Measurements from ENCODE around the gene ZNF598. TPM values are rescaled to one million over a fixed set of nuclear protein-coding genes. Genes with fewer than 3 reads are reported as not detected.
A peak's percentile ranks its signal among the peaks of the same experiment; 100 is the strongest.
"Not testable (repeated sequence)": the region's sequence is repeated elsewhere in the genome, so short reads cannot be mapped to it uniquely, and the experiment has no call there.

The ZNF598 gene
- total RNA-seq, 2 donors from 2014 or later: 45.6 to 49.5 TPM

- no peaks in the 10 kb centered on the region for H3K9me3 ChIP-seq (ENCODE audit: control insufficient read depth, low read length)
- no peak for DNase-seq
- 62 to 64% methylated on average over 13 to 14 of the region's 14 CpGs for WGBS, 2 experiments (ENCODE audit: insufficient coverage in 1 of 2, insufficient read length in 1 of 2)
- peaks cover 23% of the 10 kb centered on the region for H3K27me3 Mint-ChIP-seq (ENCODE audit: insufficient read depth)
- no peak for TF ChIP-seq CTCF (conservative IDR thresholded peaks at IDR 0.05)
- peaks cover 29% of the 10 kb centered on the region for H3K36me3 Mint-ChIP-seq (ENCODE audit: low read depth)
- peaks cover 30% of the 10 kb centered on the region for H3K4me1 Mint-ChIP-seq
- H3K27ac Mint-ChIP-seq: no peak overlapping the region
- peaks cover 5% of the 10 kb centered on the region for H3K9me3 Mint-ChIP-seq
- H3K4me3 ChIP-seq (ENCODE audit: low read length): peak overlapping the region; percentile 85
- H3K9ac ChIP-seq (ENCODE audit: extremely low read depth, low read length, poor library complexity, severe bottlenecking): no peak overlapping the region
- peaks cover 20% of the 10 kb centered on the region for H3K36me3 ChIP-seq (ENCODE audit: control insufficient read depth, insufficient read depth, low read length)
- H3K27ac ChIP-seq (ENCODE audit: low read depth, low read length): no peak overlapping the region
- peak overlapping the region; percentile 92 for H3K4me3 Mint-ChIP-seq
- H3K4me1 ChIP-seq (ENCODE audit: control insufficient read depth, insufficient read depth, low read length): no peaks in the 10 kb centered on the region
- no peaks in the 10 kb centered on the region for H3K27me3 ChIP-seq (ENCODE audit: control insufficient read depth, insufficient read depth, low read length, poor library complexity, severe bottlenecking)
Observed at GRCh38 chr16:1958715-1959268, 50.8 kb downstream of the ZNF598 start.

GRCh38 chr16:1958143-1958491, 51.5 kb downstream of the ZNF598 start:
- 91 to 95% methylated on average over 6 to 30 of the region's 30 CpGs for WGBS, 2 experiments (ENCODE audit: insufficient coverage in 1 of 2, insufficient read length in 1 of 2)
- H3K9me3 Mint-ChIP-seq; H3K27ac Mint-ChIP-seq; H3K27me3 ChIP-seq (ENCODE audit: control insufficient read depth, insufficient read depth, low read length, poor library complexity, severe bottlenecking); H3K4me1 ChIP-seq (ENCODE audit: control insufficient read depth, insufficient read depth, low read length); H3K9ac ChIP-seq (ENCODE audit: extremely low read depth, low read length, poor library complexity, severe bottlenecking); H3K4me3 Mint-ChIP-seq; H3K9me3 ChIP-seq (ENCODE audit: control insufficient read depth, low read length); DNase-seq; H3K4me3 ChIP-seq (ENCODE audit: low read length); H3K27ac ChIP-seq (ENCODE audit: low read depth, low read length): not testable (repeated sequence)
- H3K27me3 Mint-ChIP-seq (ENCODE audit: insufficient read depth): peaks cover 23% of the 10 kb centered on the region
- H3K4me1 Mint-ChIP-seq: peaks cover 27% of the 10 kb centered on the region
- H3K36me3 ChIP-seq (ENCODE audit: control insufficient read depth, insufficient read depth, low read length): peaks cover 13% of the 10 kb centered on the region
- H3K36me3 Mint-ChIP-seq (ENCODE audit: low read depth): peaks cover 22% of the 10 kb centered on the region

- not testable (repeated sequence) for H3K36me3 ChIP-seq (ENCODE audit: control insufficient read depth, insufficient read depth, low read length); H3K9me3 ChIP-seq (ENCODE audit: control insufficient read depth, low read length); H3K27ac Mint-ChIP-seq; DNase-seq; H3K9me3 Mint-ChIP-seq; H3K4me3 Mint-ChIP-seq; H3K27ac ChIP-seq (ENCODE audit: low read depth, low read length); H3K4me1 ChIP-seq (ENCODE audit: control insufficient read depth, insufficient read depth, low read length); H3K9ac ChIP-seq (ENCODE audit: extremely low read depth, low read length, poor library complexity, severe bottlenecking); H3K27me3 ChIP-seq (ENCODE audit: control insufficient read depth, insufficient read depth, low read length, poor library complexity, severe bottlenecking); H3K4me3 ChIP-seq (ENCODE audit: low read length)
- H3K36me3 Mint-ChIP-seq (ENCODE audit: low read depth): peaks cover 17% of the 10 kb centered on the region
- 93% methylated on average over 15 to 19 of the region's 22 CpGs for WGBS, 2 experiments (ENCODE audit: insufficient coverage in 1 of 2, insufficient read length in 1 of 2)
- peaks cover 23% of the 10 kb centered on the region for H3K4me1 Mint-ChIP-seq
- peaks cover 25% of the 10 kb centered on the region for H3K27me3 Mint-ChIP-seq (ENCODE audit: insufficient read depth)
Observed at GRCh38 chr16:1957434-1958142, 52.0 kb downstream of the ZNF598 start.

GRCh38 chr16:1953734-1954133, 55.9 kb downstream of the ZNF598 start:
- WGBS, 2 experiments (ENCODE audit: insufficient coverage in 1 of 2, insufficient read length in 1 of 2): 93 to 95% methylated on average over 6 to 22 of the region's 22 CpGs
- TF ChIP-seq CTCF (conservative IDR thresholded peaks at IDR 0.05): no peak
- Histone ChIP-seq H3K36me3 (ENCODE audit: control insufficient read depth, insufficient read depth, low read length) (no peaks in the 10 kb centered on the region), H3K4me1 (ENCODE audit: control insufficient read depth, insufficient read depth, low read length) (no peaks in the 10 kb centered on the region), H3K27ac (ENCODE audit: low read depth, low read length) (no peak overlapping the region), H3K9me3 (ENCODE audit: control insufficient read depth, low read length) (no peaks in the 10 kb centered on the region), H3K27me3 (ENCODE audit: control insufficient read depth, insufficient read depth, low read length, poor library complexity, severe bottlenecking) (no peaks in the 10 kb centered on the region), H3K9ac (ENCODE audit: extremely low read depth, low read length, poor library complexity, severe bottlenecking) (no peak overlapping the region), H3K4me3 (ENCODE audit: low read length) (no peak overlapping the region)
- Mint-ChIP-seq H3K9me3 (peaks cover 6% of the 10 kb centered on the region), H3K4me3 (no peak overlapping the region), H3K27ac (no peak overlapping the region), H3K36me3 (ENCODE audit: low read depth) (no peaks in the 10 kb centered on the region), H3K27me3 (ENCODE audit: insufficient read depth) (peaks cover 24% of the 10 kb centered on the region), H3K4me1 (no peaks in the 10 kb centered on the region)
- peak; percentile 44 for DNase-seq

Data from endodermal cell (in vitro differentiated cells).